Keratinocyte (primary cell): ENCODE data around the gene CD163. TPM values are rescaled to one million over a fixed set of nuclear protein-coding genes. Genes with fewer than 3 reads are reported as not detected.

Experiments
- DNase-seq: peaks from one replicate; pipeline ENCODE4 v3.0.0-alpha.2; 2011; ENCODE audit warnings: low read depth, missing footprints, low spot score
- FAIRE-seq: peaks from 2 replicates; lab custom pipeline; 2011; peaks lifted over from hg19 to GRCh38; lab: Jason Lieb, UNC
- H2AFZ ChIP-seq: 2 replicates; pipeline ENCODE4 v1.6.0; 2012; ENCODE audit warnings: low read length, control low read depth, inconsistent platforms; ENCODE audit not compliant: control insufficient read depth
- H3K27ac ChIP-seq: 2 replicates; pipeline ENCODE4 v1.5.1; 2011; ENCODE audit warnings: low read length; ENCODE audit not compliant: control insufficient read depth, insufficient read depth
- H3K27me3 ChIP-seq: 3 replicates; pipeline ENCODE4 v1.6.0; 2011; ENCODE audit warnings: low read length; ENCODE audit not compliant: control insufficient read depth, insufficient read depth; ENCODE audit errors: extremely low read depth
- H3K36me3 ChIP-seq, 2 experiments: 2 replicates in 1 of 2; 3 replicates in 1 of 2; pipeline ENCODE4 v1.5.1; 2011; ENCODE audit warnings: low read length in 2 of 2, mild to moderate bottlenecking in 1 of 2; ENCODE audit not compliant: control insufficient read depth in 2 of 2, insufficient read depth in 2 of 2; ENCODE audit errors: extremely low read depth in 1 of 2
- H3K4me1 ChIP-seq: 3 replicates; pipeline ENCODE4 v1.5.1; 2011; ENCODE audit warnings: low read length; ENCODE audit not compliant: control insufficient read depth, insufficient read depth; ENCODE audit errors: extremely low read depth
- H3K4me2 ChIP-seq: 3 replicates; pipeline ENCODE4 v1.6.0; 2011; ENCODE audit warnings: low read depth, low read length; ENCODE audit not compliant: control insufficient read depth, insufficient read depth; ENCODE audit errors: extremely low read depth
- H3K4me3 ChIP-seq, 3 experiments: fragments of 200-600 bp in 1 of 3; sonication (generic) in 1 of 3; 2 replicates in 2 of 3; 3 replicates in 1 of 3; pipeline ENCODE4 v1.5.1; 2011 to 2016; ENCODE audit warnings: low read length in 3 of 3, mild to moderate bottlenecking in 3 of 3, control low read depth in 2 of 3, inconsistent platforms in 1 of 3, low read depth in 1 of 3, mixed read lengths in 1 of 3, mixed run types in 1 of 3, moderate library complexity in 1 of 3; ENCODE audit not compliant: control insufficient read depth in 2 of 3, insufficient read depth in 2 of 3; ENCODE audit errors: extremely low read depth in 1 of 3
- H3K79me2 ChIP-seq: 2 replicates; pipeline ENCODE4 v1.6.0; 2012; ENCODE audit warnings: low read length; ENCODE audit not compliant: control insufficient read depth, insufficient read depth
- H3K9ac ChIP-seq: 3 replicates; pipeline ENCODE4 v1.6.0; 2011; ENCODE audit warnings: low read length; ENCODE audit not compliant: control insufficient read depth, insufficient read depth; ENCODE audit errors: extremely low read depth
- H3K9me1 ChIP-seq: 3 replicates; pipeline ENCODE4 v1.6.0; 2011; ENCODE audit warnings: low read length; ENCODE audit not compliant: control insufficient read depth, insufficient read depth; ENCODE audit errors: extremely low read depth
- H3K9me3 ChIP-seq: 2 replicates; pipeline ENCODE4 v1.5.1; 2012; ENCODE audit warnings: low read depth, low read length; ENCODE audit not compliant: control insufficient read depth
- H4K20me1 ChIP-seq: 3 replicates; pipeline ENCODE4 v1.6.0; 2011; ENCODE audit warnings: low read length; ENCODE audit not compliant: control insufficient read depth, insufficient read depth; ENCODE audit errors: extremely low read depth
- CTCF ChIP-seq, 3 experiments: IDR thresholded peaks in 1 of 3; conservative IDR thresholded peaks in 1 of 3; optimal IDR thresholded peaks in 1 of 3; 2 replicates in 2 of 3; 3 replicates in 1 of 3; pipeline versions ENCODE3 to v1.5.1; 2011; ENCODE audit warnings: low read length in 3 of 3, mild to moderate bottlenecking in 3 of 3, moderate library complexity in 2 of 3, control low read depth in 1 of 3, inconsistent platforms in 1 of 3; ENCODE audit not compliant: insufficient read depth in 2 of 3; ENCODE audit errors: extremely low read depth in 1 of 3
- EZH2 ChIP-seq: IDR thresholded peaks from one replicate; pipeline ENCODE4 v1.6.1; 2012; ENCODE audit warnings: inconsistent platforms, mild to moderate bottlenecking, low read length, moderate library complexity
- dilution Hi-C: fragments of 300-500 bp; cut with MboI; formaldehyde crosslinking; loops from one replicate; pipeline ENCODE4 v1.7.0; 2020; ENCODE audit warnings: low sequenced_read_pairs; ENCODE audit not compliant: extremely low pct_ligation_motif_present
- polyA plus RNA-seq, 5 experiments: library from polyadenylated mRNA; depleted of rRNA in 3 of 5; stranded (reverse) in 3 of 5; stranded (forward) in 1 of 5; unstranded in 1 of 5; fragments of >200 nt; gene quantifications; 1 replicate in 1 of 5; 2 replicates in 3 of 5; 3 replicates in 1 of 5; pipeline versions ENCODE4 v1.2.1 to v1.2.3, GENCODE V29; 2011 to 2012; ENCODE audit warnings: missing spikeins in 2 of 5, low read depth in 1 of 5, low replicate concordance in 1 of 5

The CD163 gene
- polyA plus RNA-seq, 1 donor (not counting 4 experiments of a cell fraction or from before 2014, with no cell fraction given) = 0.14 TPM

- no peak overlapping the region for H3K4me2 ChIP-seq
- no peak overlapping the region for H3K4me3 ChIP-seq
- dilution Hi-C loops = no loop called here
- no peak for DNase-seq
- H2AFZ ChIP-seq = no peak overlapping the region
- peak; percentile 67 for FAIRE-seq
- peaks cover 26% of the 10 kb centered on the region for H3K4me1 ChIP-seq
- H3K27me3 ChIP-seq = no peaks in the 10 kb centered on the region
- no peaks in the 10 kb centered on the region for H4K20me1 ChIP-seq
- no peak overlapping the region for H3K27ac ChIP-seq
- H3K9me1 ChIP-seq = no peaks in the 10 kb centered on the region
- H3K9me3 ChIP-seq = no peaks in the 10 kb centered on the region
- no peak overlapping the region for H3K9ac ChIP-seq
- TF ChIP-seq CTCF (optimal IDR thresholded peaks at IDR 0.05 in 1 of 3, IDR thresholded peaks at IDR 0.05 in 1 of 3, conservative IDR thresholded peaks at IDR 0.05 in 1 of 3; ENCODE audit: extremely low read depth in 1 of 3, insufficient read depth in 2 of 3, low read length in 3 of 3) (no peak), EZH2 (no peak)
- H3K79me2 ChIP-seq = no peaks in the 10 kb centered on the region
- H3K36me3 ChIP-seq = no peaks in the 10 kb centered on the region
Measured at GRCh38 chr12:7501031-7501588, 2.5 kb downstream of the CD163 start.

GRCh38 chr12:7499636-7500035 lies 3.9 kb downstream of the CD163 start:
- Histone ChIP-seq H3K27me3 (no peaks in the 10 kb centered on the region), H3K4me3 (no peak overlapping the region), H3K9me3 (no peaks in the 10 kb centered on the region), H3K36me3 (no peaks in the 10 kb centered on the region), H4K20me1 (no peaks in the 10 kb centered on the region), H3K9me1 (no peaks in the 10 kb centered on the region), H3K9ac (no peak overlapping the region), H3K27ac (no peak overlapping the region), H3K4me1 (peaks cover 26% of the 10 kb centered on the region), H2AFZ (no peak overlapping the region), H3K79me2 (no peaks in the 10 kb centered on the region), H3K4me2 (no peak overlapping the region)
- dilution Hi-C loops = no loop called here
- FAIRE-seq = no peak
- TF ChIP-seq CTCF (optimal IDR thresholded peaks at IDR 0.05 in 1 of 3, IDR thresholded peaks at IDR 0.05 in 1 of 3, conservative IDR thresholded peaks at IDR 0.05 in 1 of 3; ENCODE audit: extremely low read depth in 1 of 3, insufficient read depth in 2 of 3, low read length in 3 of 3) (no peak), EZH2 (no peak)
- no peak for DNase-seq
